ENCODE results near the gene FXR2. TPM values are rescaled to one million over a fixed set of nuclear protein-coding genes. Genes with fewer than 3 reads are reported as not detected.

Gene FXR2
- total RNA-seq, 1 experiment from 2014 or later, result 35.1 TPM

DNA sequence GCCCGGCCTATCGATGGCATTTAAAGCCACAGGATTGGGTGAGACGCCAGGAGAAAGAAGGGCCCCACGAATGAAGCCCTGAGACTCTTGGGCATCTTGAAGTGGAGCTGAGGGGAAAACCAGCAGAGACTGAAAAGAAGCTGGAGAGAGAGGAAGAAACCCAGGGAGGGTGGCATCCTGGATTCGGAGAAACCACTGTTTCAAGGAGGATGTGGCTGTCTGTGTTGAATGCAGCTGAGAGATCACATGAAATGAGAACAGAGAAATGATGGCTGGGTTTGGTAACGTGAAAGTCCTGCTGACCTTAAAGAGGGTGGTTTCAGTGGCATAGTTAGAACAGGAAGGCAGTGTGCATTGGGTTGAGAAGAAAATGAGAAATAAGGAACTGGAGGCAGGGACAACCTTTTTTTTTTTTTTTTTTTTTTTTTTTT lies 62.1 kb downstream of the FXR2 start:
- Mint-ChIP-seq H3K27ac (no peak overlapping the region), H3K4me1 (peaks cover 25% of the 10 kb centered on the region), H3K27me3 (ENCODE audit: low read depth) (peaks cover 6% of the 10 kb centered on the region), H3K4me3 (no peak overlapping the region), H3K9me3 (no peaks in the 10 kb centered on the region), H3K36me3 (no peaks in the 10 kb centered on the region)
- no peak for DNase-seq (ENCODE audit: low spot score)
- no peak for ATAC-seq
- CTCF ChIA-PET, result interaction anchor here (0.7 to 1.7 kb wide), 3 partner anchors 8 to 197 kb away, joined by 3 to 13 read pairs (median 4); no protein-coding TSS in a partner anchor
- POLR2A ChIA-PET, result no interaction called here
- TF ChIP-seq, protein P1, sequence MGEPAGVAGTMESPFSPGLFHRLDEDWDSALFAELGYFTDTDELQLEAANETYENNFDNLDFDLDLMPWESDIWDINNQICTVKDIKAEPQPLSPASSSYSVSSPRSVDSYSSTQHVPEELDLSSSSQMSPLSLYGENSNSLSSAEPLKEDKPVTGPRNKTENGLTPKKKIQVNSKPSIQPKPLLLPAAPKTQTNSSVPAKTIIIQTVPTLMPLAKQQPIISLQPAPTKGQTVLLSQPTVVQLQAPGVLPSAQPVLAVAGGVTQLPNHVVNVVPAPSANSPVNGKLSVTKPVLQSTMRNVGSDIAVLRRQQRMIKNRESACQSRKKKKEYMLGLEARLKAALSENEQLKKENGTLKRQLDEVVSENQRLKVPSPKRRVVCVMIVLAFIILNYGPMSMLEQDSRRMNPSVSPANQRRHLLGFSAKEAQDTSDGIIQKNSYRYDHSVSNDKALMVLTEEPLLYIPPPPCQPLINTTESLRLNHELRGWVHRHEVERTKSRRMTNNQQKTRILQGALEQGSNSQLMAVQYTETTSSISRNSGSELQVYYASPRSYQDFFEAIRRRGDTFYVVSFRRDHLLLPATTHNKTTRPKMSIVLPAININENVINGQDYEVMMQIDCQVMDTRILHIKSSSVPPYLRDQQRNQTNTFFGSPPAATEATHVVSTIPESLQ (CRISPR knock-in tag; IDR thresholded peaks at IDR 0.05), result no peak
- no peak for TF ChIP-seq ZNF219 (CRISPR knock-in tag; IDR thresholded peaks at IDR 0.05; ENCODE audit: borderline replicate concordance)
- TF ChIP-seq, protein P2, sequence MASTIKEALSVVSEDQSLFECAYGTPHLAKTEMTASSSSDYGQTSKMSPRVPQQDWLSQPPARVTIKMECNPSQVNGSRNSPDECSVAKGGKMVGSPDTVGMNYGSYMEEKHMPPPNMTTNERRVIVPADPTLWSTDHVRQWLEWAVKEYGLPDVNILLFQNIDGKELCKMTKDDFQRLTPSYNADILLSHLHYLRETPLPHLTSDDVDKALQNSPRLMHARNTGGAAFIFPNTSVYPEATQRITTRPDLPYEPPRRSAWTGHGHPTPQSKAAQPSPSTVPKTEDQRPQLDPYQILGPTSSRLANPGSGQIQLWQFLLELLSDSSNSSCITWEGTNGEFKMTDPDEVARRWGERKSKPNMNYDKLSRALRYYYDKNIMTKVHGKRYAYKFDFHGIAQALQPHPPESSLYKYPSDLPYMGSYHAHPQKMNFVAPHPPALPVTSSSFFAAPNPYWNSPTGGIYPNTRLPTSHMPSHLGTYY (CRISPR knock-in tag; IDR thresholded peaks at IDR 0.05), result no peak
- TF ChIP-seq, protein P3, sequence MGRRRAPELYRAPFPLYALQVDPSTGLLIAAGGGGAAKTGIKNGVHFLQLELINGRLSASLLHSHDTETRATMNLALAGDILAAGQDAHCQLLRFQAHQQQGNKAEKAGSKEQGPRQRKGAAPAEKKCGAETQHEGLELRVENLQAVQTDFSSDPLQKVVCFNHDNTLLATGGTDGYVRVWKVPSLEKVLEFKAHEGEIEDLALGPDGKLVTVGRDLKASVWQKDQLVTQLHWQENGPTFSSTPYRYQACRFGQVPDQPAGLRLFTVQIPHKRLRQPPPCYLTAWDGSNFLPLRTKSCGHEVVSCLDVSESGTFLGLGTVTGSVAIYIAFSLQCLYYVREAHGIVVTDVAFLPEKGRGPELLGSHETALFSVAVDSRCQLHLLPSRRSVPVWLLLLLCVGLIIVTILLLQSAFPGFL (CRISPR knock-in tag; IDR thresholded peaks at IDR 0.05; ENCODE audit: borderline replicate concordance), result no peak
- no peak for TF ChIP-seq PRRX2 (CRISPR knock-in tag; IDR thresholded peaks at IDR 0.05)
- TF ChIP-seq, protein P4, sequence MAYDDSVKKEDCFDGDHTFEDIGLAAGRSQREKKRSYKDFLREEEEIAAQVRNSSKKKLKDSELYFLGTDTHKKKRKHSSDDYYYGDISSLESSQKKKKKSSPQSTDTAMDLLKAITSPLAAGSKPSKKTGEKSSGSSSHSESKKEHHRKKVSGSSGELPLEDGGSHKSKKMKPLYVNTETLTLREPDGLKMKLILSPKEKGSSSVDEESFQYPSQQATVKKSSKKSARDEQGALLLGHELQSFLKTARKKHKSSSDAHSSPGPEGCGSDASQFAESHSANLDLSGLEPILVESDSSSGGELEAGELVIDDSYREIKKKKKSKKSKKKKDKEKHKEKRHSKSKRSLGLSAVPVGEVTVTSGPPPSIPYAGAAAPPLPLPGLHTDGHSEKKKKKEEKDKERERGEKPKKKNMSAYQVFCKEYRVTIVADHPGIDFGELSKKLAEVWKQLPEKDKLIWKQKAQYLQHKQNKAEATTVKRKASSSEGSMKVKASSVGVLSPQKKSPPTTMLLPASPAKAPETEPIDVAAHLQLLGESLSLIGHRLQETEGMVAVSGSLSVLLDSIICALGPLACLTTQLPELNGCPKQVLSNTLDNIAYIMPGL (CRISPR knock-in tag; IDR thresholded peaks at IDR 0.05), result no peak
- TF ChIP-seq NFE2L1 (CRISPR knock-in tag; IDR thresholded peaks at IDR 0.05), result no peak

DNA sequence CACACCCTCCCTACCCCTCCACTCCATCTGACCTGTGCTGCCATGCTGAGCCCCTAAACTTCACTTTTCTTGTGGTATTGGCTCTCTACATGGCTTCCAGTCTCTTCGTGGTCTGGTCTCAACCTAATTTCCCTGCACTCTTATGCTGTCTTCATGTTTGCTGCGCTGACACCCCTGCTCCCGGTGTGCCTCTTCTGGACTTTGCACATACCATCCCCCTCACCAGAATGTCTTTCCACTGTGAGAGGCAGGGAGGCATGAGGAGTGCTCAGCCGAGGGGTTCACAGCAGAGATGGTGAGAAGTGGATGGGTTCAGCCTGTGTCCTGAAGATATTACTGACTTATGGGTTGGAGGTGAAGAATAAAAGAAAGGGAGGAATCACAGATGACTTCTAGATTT lies 63.3 kb downstream of the FXR2 start:
- H3K27ac Mint-ChIP-seq, result no peak overlapping the region; the same call in 1 of the 2 replicates
- ATAC-seq (no peak), DNase-seq (ENCODE audit: low spot score) (no peak)
- H3K4me1 Mint-ChIP-seq, result peaks cover 14% of the 10 kb centered on the region
- H3K9me3 Mint-ChIP-seq, result no peaks in the 10 kb centered on the region
- no peaks in the 10 kb centered on the region for H3K36me3 Mint-ChIP-seq
- peaks cover 10% of the 10 kb centered on the region for H3K27me3 Mint-ChIP-seq (ENCODE audit: low read depth)
- CTCF ChIA-PET, result interaction anchor here (0.7 to 1.7 kb wide), 2 partner anchors 9 to 309 kb away, joined by 3 to 13 read pairs; no protein-coding TSS in a partner anchor
- POLR2A ChIA-PET, result no interaction called here
- no peak overlapping the region for H3K4me3 Mint-ChIP-seq
- TF ChIP-seq, protein P5, sequence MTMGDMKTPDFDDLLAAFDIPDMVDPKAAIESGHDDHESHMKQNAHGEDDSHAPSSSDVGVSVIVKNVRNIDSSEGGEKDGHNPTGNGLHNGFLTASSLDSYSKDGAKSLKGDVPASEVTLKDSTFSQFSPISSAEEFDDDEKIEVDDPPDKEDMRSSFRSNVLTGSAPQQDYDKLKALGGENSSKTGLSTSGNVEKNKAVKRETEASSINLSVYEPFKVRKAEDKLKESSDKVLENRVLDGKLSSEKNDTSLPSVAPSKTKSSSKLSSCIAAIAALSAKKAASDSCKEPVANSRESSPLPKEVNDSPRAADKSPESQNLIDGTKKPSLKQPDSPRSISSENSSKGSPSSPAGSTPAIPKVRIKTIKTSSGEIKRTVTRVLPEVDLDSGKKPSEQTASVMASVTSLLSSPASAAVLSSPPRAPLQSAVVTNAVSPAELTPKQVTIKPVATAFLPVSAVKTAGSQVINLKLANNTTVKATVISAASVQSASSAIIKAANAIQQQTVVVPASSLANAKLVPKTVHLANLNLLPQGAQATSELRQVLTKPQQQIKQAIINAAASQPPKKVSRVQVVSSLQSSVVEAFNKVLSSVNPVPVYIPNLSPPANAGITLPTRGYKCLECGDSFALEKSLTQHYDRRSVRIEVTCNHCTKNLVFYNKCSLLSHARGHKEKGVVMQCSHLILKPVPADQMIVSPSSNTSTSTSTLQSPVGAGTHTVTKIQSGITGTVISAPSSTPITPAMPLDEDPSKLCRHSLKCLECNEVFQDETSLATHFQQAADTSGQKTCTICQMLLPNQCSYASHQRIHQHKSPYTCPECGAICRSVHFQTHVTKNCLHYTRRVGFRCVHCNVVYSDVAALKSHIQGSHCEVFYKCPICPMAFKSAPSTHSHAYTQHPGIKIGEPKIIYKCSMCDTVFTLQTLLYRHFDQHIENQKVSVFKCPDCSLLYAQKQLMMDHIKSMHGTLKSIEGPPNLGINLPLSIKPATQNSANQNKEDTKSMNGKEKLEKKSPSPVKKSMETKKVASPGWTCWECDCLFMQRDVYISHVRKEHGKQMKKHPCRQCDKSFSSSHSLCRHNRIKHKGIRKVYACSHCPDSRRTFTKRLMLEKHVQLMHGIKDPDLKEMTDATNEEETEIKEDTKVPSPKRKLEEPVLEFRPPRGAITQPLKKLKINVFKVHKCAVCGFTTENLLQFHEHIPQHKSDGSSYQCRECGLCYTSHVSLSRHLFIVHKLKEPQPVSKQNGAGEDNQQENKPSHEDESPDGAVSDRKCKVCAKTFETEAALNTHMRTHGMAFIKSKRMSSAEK (CRISPR knock-in tag; IDR thresholded peaks at IDR 0.05; ENCODE audit: borderline replicate concordance), result no peak
- TF ChIP-seq, protein P6, sequence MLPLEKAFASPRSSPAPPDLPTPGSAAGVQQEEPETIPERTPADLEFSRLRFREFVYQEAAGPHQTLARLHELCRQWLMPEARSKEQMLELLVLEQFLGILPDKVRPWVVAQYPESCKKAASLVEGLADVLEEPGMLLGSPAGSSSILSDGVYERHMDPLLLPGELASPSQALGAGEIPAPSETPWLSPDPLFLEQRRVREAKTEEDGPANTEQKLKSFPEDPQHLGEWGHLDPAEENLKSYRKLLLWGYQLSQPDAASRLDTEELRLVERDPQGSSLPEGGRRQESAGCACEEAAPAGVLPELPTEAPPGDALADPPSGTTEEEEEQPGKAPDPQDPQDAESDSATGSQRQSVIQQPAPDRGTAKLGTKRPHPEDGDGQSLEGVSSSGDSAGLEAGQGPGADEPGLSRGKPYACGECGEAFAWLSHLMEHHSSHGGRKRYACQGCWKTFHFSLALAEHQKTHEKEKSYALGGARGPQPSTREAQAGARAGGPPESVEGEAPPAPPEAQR (CRISPR knock-in tag; IDR thresholded peaks at IDR 0.05), result no peak
- TF ChIP-seq SMAD4 (CRISPR knock-in tag; IDR thresholded peaks at IDR 0.05) (no peak), ATF1 (CRISPR knock-in tag; IDR thresholded peaks at IDR 0.05) (no peak), ESRRA (CRISPR knock-in tag; IDR thresholded peaks at IDR 0.05; ENCODE audit: borderline replicate concordance) (no peak), NFYB (CRISPR knock-in tag; conservative IDR thresholded peaks at IDR 0.05; ENCODE audit: low read depth) (no peak), ZNF219 (CRISPR knock-in tag; IDR thresholded peaks at IDR 0.05; ENCODE audit: borderline replicate concordance) (no peak), FOXJ3 (CRISPR knock-in tag; IDR thresholded peaks at IDR 0.05; ENCODE audit: borderline replicate concordance) (no peak)
- TF ChIP-seq, protein P7, sequence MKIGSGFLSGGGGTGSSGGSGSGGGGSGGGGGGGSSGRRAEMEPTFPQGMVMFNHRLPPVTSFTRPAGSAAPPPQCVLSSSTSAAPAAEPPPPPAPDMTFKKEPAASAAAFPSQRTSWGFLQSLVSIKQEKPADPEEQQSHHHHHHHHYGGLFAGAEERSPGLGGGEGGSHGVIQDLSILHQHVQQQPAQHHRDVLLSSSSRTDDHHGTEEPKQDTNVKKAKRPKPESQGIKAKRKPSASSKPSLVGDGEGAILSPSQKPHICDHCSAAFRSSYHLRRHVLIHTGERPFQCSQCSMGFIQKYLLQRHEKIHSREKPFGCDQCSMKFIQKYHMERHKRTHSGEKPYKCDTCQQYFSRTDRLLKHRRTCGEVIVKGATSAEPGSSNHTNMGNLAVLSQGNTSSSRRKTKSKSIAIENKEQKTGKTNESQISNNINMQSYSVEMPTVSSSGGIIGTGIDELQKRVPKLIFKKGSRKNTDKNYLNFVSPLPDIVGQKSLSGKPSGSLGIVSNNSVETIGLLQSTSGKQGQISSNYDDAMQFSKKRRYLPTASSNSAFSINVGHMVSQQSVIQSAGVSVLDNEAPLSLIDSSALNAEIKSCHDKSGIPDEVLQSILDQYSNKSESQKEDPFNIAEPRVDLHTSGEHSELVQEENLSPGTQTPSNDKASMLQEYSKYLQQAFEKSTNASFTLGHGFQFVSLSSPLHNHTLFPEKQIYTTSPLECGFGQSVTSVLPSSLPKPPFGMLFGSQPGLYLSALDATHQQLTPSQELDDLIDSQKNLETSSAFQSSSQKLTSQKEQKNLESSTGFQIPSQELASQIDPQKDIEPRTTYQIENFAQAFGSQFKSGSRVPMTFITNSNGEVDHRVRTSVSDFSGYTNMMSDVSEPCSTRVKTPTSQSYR (CRISPR knock-in tag; IDR thresholded peaks at IDR 0.05), result no peak
- TF ChIP-seq, protein P8, sequence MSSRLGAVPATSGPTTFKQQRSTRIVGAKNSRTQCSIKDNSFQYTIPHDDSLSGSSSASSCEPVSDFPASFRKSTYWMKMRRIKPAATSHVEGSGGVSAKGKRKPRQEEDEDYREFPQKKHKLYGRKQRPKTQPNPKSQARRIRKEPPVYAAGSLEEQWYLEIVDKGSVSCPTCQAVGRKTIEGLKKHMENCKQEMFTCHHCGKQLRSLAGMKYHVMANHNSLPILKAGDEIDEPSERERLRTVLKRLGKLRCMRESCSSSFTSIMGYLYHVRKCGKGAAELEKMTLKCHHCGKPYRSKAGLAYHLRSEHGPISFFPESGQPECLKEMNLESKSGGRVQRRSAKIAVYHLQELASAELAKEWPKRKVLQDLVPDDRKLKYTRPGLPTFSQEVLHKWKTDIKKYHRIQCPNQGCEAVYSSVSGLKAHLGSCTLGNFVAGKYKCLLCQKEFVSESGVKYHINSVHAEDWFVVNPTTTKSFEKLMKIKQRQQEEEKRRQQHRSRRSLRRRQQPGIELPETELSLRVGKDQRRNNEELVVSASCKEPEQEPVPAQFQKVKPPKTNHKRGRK (CRISPR knock-in tag; IDR thresholded peaks at IDR 0.05; ENCODE audit: borderline replicate concordance), result no peak
